GM18505 (cell line): ENCODE results near the gene LBP.
"Not testable (repeated sequence)": the region's sequence is repeated elsewhere in the genome, so short reads cannot be mapped to it uniquely, and the experiment has no call there.

Experiments used
- ATAC-seq: cut with Tn5 transposase; IDR thresholded peaks from one replicate; pipeline ENCODE4 v1.9.1; 2021; ENCODE audit not compliant: unreplicated experiment
- POLR2A ChIP-seq: IDR thresholded peaks from 4 replicates; pipeline ENCODE4 v1.6.1; 2011; ENCODE audit warnings: borderline replicate concordance; ENCODE audit not compliant: insufficient read depth, insufficient read length; ENCODE audit errors: extremely low read depth

The LBP gene

GRCh38 chr20:38311091-38311490, 35.2 kb upstream of the LBP start:
- no peak for TF ChIP-seq POLR2A
- no peak for ATAC-seq

DNA sequence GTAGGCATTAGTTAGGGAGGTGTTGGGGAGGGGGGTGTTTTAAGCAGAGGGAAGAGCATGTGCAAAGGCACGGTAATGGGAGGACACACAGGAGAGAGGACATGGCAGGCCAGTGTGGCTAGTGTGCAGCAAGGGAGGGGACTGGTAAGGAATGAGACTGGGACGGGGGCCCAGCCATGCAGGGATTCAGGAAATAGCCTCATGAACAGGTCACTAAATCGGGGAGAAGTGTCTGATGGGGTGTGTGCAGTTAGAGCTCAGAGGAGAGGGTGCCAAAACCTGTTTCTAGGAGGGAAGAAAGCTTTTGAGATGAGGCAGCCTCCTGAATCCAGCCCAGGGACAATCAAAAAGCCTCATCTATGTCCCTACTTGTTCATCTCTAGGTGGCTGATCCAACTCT, 34.8 kb upstream of the LBP start:
- no peak for TF ChIP-seq POLR2A
- no peak for ATAC-seq

DNA sequence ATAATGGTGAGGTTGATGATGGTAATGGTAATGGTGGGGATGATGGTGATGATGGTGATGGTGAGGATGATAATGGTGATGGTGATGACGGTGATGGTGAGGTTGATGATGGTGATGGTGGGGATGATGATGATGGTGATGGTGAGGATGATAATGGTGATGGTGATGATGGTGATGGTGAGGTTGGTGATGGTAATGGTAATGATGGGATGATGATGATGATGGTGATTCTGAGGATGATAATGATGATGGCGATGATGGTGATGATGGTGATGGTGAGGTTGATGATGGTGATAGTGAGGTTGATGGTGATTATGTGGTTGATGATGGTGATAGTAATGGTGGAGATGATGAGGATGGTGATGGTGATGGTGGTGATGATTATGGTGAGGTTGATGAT, 32.6 kb upstream of the LBP start:
- no peak for ATAC-seq
- no peak for TF ChIP-seq POLR2A

DNA sequence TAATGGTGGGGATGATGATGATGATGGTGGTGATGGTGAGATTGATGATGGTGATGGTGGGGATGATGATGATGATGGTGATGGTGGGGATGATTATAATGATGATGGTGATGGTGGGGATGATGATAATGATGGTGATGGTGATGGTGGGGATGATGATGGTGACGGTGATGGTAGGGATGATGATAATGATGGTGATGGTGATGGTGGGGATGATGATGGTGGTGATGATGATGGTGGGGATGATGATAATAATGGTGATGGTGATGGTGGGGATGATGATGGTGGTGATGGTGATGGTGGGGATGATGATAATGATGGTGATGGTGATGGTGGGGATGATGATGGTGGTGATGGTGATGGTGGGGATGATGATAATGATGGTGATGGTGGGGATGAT, 31.9 kb upstream of the LBP start:
- not testable (repeated sequence) for ATAC-seq

DNA sequence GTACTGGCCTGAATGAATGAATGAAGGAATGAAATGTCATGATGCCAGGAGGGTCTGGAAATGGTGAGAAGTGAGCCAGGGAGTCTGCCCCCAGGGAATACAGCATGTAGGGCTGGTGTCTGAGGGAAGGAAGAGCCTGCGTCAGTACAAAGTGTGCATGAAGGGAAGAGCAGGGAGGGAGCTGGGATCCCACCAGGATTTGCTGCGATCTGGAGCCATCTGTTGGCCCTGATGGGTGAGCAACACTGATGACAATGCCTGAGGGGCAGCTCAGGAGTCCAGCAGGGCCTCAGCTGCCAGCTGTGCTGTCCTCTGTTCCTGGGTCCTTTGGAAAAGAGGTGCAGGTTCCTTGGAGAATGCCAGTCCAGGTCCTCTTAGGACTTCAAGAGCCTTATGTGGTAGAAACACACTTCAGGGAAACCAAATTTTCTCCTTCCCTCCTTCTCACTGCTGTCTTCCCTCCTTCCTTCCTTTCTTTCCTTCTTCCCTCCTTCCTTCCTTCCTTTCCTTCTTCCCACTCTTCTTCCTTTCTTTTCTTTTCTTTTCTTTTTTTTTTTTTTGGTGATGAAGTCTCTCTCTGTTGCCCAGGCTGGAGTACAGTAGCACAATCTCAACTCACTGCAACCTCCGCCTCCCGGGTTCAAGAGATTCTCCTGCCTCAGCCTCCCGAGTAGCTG, 30.9 kb upstream of the LBP start:
- no peak for ATAC-seq
- TF ChIP-seq POLR2A: no peak

- ATAC-seq: no peak
Measured at GRCh38 chr20:38316341-38316740, 29.9 kb upstream of the LBP start.

GRCh38 chr20:38317422-38317821, 28.9 kb upstream of the LBP start:
- no peak for TF ChIP-seq POLR2A
- ATAC-seq: no peak

More at GRCh38 chr20:38316341-38316740, 29.9 kb upstream of the LBP start:
- TF ChIP-seq POLR2A: no peak

DNA sequence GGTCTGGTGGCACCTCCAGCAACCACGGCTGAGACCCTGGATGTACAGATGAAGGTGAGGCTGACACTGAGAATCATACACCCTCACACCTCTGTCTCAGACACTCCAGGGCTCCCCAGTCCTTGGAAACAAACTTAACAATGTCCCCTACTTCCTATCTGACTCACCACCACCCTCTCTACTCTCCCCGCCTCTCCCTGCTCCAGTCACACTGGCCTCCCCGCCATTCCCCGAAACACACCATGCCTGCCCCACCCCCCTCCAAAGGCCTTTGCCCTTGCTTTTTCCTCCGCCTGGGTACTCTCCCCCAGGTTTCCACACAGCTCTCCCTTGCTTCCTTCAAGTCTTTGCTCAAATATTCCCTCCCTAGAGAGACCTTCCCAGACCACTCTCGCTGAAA, 26.1 kb upstream of the LBP start:
- TF ChIP-seq POLR2A: no peak
- ATAC-seq: no peak

DNA sequence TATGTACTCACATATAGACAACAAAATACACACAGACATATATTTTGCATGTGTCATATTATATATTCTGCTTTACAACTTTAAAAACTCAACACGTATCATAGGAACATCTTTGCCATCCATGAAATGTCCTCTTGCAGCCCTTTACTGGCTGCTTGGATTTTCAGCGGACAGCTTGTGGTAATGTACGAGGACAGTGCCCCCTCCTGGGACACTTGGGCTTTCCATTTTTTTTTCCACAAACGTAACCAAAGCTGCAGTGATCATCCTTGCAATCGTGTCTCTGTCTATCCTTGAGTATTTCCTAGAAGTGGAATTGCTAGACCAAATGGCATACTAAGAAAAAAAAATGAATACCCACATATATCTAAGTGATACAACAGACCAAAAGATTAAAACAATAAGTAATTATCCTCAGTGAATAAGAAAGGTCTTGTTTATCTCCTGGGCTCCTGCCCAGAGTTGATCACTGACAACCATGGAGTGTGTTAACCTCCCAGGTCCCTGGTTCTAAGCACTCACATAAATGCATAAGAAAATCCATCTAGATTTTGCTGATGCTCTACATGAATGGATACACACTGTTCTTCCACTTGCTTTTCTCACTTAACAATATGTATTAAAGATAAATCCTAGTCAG, 24.2 kb upstream of the LBP start:
- no peak for TF ChIP-seq POLR2A
- no peak for ATAC-seq

DNA sequence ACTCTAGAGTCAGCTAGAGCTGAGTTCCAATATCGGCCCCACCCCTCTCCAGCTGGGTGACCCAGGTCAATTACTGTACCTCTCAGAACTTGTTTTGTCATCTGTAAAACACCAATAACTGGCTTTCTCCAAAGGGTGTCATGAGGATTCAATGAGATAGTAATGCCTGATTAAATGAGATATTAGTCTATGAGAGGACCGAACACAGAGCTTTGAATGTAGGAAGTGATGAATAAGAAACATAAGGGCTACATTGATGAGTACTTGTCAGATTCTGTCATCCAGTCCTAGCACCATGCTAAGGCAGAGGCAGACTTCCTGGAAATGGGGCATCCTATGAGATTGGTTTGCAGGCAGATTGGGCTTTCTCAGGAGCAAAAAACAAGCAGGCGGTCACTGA, 22.1 kb upstream of the LBP start:
- no peak for ATAC-seq
- TF ChIP-seq POLR2A: no peak

GRCh38 chr20:38325167-38325566, 21.1 kb upstream of the LBP start:
- no peak for TF ChIP-seq POLR2A
- ATAC-seq: no peak

- no peak for TF ChIP-seq POLR2A
- no peak for ATAC-seq
Measured at GRCh38 chr20:38325905-38326304, 20.4 kb upstream of the LBP start.

DNA sequence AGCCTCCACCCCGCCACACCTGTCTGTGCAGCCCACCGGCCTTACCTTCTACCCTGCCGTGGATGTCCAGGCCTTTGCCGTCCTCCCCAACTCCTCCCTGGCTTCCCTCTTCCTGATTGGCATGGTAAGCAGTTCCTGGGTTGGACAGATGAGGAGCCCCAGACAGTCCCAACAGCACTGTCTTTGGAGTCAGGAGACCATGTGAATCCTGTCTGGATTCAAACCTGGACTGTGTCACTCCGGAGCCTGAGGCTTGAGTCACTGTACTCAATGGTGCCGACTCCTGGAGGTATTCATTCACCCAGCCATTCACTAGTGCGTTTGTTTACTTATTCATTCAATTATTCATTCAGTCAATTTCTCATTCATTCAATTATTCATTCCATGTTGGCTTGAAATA, 20.0 kb upstream of the LBP start:
- TF ChIP-seq POLR2A: no peak
- ATAC-seq: no peak

DNA sequence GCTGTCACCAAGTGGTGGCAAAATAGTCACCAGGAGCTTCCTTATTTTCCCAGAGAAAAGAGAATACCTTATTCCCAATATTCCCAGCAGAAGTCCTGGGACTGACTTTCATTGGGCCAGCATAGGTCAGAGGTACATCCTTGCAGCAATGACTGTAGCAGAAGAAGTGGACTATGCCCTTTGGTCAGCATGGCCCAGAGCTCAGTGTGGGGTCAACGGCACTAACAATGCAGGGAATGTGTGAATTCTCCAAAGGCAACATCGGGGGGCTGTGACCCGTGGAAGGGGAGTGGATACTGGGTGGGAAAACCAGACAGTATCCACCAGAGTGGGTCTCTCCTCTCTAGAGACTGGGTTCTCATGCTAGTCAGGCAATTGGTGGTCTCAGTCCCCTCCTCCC, 15.6 kb upstream of the LBP start:
- TF ChIP-seq POLR2A: no peak
- ATAC-seq: no peak

- ATAC-seq: no peak
- TF ChIP-seq POLR2A: no peak
Measured at GRCh38 chr20:38331245-38331644, 15.0 kb upstream of the LBP start.

DNA sequence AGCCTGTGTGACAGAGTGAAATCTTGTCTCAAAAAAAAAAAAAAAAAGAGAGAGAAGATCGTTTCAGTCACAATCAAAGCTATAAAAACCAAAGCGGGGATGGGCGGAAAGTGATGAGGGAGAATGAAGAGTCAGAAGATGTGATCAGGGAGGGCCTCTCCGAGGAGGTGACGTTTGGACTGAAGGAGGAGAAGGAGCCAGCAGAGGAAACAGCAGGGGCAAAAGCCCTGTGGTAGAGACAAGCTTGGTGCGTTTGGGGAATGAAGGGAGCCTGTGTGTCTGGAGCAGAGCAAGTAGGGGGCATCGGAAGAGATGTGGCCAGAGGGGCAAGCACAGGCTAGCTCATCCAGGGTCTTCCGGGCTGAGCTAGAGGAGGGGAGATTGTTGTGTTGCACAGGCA, 14.5 kb upstream of the LBP start:
- ATAC-seq: no peak
- no peak for TF ChIP-seq POLR2A

DNA sequence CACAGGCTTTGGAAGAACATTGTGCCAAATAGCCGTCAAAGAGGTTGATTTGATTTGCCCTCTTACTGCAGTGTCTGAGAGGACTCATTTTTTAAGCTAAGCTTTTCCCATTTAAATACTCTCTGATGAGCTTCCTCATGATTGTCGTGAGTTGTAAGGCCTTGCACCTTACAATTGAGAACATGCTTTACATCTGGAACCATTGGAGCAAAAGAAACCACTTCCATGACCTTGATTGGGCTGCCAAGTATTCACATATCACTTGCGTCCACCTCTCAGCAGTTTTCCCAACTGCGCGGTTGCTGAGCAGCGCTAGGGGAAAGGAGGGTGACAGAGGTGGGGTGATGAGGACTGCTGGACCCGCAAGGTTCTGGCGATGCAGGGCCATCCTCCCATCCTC, 12.3 kb upstream of the LBP start:
- TF ChIP-seq POLR2A: no peak

More for the DNA sequence above, 12.3 kb upstream of the LBP start:
- no peak for ATAC-seq
